ENCODE measurements around the gene LCN15.
"Not testable (repeated sequence)": the region's sequence is repeated elsewhere in the genome, so short reads cannot be mapped to it uniquely, and the experiment has no call there.

The LCN15 gene

DNA sequence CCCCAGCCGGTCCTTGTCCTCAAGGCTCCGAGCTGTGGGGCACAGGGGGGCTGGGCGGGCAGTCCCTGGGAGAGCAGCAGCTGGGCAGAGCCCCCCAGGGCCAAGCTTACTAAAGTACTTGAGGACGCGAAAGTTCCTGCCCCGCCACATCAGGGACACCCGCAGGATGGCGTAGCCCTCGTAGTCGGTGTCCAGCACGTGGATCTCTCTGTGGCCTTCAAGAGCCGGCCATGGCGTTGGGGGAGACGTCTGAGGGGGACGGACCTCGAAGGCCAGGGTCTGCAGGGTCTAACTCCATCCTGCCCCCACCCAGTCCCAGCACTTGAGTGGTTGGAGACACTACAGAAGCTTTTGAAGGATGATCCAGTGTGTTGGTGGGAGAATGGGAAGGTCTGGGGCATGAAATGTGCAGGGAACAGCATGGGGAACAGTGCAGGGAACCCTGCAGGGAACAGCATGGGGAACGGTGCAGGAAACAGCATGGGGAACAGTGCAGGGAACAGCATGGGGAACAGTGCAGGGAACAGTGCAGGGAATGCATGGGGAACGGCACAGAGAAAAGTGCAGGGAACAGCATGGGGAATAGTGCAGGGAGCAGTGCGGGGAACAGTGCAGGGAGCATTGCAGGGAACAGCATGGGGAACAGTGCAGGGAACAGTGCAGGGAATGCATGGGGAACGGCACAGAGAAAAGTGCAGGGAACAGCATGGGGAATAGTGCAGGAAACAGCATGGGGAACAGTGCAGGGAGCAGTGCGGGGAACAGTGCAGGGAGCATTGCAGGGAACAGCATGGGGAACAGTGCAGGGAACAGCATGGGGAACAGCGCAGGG, 8.8 kb downstream of the LCN15 start:
- DNase-seq (ENCODE audit: low read depth in 2 of 2), result not testable (repeated sequence)

DNA sequence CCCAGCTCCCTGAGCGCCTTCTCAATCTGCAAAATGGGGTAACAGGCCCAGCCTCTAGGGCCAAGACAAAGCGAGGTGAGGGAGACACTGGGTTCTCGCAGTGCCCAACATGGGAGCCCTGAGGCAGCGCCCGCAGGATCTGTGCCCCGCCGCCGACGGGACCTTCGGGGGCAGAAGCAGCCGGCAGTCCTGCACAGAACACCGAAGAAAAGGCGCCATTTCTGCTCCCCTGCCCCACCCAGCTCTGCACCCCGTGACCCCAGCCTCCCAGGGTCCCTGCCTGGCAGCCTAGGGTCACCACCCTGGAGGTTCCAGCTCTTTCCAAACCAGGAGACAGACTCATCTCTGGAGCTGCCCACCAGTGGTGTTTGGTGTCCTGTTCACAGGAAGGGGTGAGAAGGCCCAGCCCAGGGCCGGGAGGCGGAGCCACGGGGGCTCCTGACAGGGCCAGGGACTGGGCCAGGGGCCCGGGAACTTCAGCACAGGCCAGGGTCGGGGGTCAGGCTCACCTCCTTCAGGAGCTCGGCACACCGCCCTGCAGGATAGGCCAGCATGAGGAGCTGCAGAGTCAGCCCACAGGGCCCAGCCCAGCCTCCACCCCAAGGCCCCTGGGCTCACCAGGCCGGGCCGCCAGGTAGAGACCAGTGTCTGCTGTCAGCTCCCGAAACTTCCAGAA, 9.6 kb downstream of the LCN15 start:
- no peak for DNase-seq (ENCODE audit: low read depth in 2 of 2)

DNA sequence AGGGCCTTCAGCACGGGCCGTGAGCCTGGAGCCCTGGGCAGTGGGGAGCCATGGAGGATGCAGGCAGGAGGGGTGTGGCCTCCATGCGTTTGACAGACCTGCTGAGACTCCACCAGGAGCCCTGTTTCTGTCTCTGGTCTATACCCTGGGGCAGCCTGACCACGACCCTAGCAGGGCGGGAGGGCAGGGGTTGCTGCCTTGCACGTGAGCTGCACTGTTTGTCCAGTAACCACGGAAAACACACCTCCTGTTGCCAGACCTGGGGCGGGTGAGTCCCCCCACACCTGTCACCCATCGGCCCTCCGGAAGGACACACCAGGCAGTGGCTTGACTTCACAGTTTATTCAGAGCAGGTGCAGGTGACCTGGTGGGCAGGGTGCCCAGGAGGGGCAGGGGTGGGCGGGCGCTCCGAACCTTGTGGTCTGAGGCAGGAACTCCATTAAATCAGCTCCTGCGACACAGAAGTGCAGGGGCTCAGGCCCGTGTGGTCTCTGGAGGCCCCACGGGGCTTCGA, 10.2 kb downstream of the LCN15 start:
- no peak for DNase-seq (ENCODE audit: low read depth in 2 of 2)

DNA sequence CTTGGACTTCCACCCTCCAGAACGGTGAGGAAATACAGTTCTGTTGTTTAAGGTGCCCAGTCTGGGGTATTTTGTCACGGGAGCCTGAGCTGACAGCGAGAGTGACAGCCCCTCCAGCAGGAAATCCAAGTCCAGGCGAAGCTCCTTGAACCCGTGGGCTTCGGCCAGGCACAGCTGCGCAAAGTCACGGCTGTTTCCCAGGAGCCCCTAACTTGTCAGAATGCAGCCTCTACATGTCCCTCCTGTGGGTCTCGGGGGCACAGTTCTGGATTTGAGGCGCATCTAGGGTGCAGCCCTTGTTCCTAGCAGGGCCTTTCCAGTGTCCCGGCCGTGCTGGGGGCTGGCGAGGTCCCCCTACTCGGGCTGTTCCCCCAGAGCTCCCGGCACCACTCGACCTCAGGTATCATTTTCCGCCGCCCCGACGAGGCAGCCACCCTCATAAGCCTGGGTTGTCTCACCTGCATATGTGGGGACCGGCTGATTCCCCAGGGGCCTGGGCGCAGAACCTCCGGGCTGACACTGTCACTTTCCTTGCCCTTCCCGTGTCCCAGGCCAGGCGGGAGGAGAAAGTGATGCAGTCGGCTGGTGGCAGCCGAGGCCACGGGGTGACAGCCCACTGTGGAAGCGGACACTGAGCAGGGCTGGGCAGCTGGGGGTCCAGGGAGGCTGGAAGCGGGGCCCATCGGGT, 10.8 kb downstream of the LCN15 start:
- no peak for DNase-seq (ENCODE audit: low read depth in 2 of 2)

DNA sequence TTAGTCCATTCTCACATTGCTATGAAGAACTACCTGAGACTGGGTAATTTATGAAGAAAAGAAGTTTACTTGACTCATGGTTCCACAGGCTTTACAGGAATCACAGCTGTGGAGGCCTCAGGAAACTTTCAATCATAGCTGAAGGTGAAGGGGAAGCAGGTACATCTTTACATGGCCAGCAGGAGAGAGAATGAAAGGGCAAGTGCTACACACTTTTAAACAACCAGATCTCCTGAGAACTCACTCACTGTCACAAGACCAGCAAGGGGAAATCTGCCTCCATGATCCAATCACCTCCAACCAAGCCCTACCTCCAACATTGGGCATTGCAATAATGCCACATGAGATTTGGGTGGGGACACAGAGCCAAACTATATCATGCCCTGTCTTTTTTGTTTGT, 12.5 kb downstream of the LCN15 start:
- DNase-seq (ENCODE audit: low read depth in 2 of 2), result no peak

DNA sequence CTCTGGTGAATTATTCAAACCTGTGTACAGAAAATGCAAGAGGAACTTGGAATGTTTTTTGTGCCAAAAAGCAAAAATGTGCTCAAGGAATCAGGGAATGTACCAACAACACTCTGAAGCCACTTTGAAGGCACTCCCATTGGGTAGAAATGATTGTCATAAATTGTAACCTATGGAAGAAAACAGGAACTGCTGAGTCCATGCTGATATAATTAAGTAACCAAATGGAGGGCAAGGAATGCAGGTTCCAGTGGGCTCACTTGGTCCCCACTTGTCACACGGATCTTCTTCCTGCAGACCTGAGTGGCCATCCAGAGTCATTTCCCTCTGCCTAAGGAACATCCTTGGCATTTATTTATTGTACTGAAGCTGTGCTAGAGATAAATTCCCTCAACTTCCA, 13.1 kb downstream of the LCN15 start:
- DNase-seq (ENCODE audit: low read depth in 2 of 2), result no peak

DNA sequence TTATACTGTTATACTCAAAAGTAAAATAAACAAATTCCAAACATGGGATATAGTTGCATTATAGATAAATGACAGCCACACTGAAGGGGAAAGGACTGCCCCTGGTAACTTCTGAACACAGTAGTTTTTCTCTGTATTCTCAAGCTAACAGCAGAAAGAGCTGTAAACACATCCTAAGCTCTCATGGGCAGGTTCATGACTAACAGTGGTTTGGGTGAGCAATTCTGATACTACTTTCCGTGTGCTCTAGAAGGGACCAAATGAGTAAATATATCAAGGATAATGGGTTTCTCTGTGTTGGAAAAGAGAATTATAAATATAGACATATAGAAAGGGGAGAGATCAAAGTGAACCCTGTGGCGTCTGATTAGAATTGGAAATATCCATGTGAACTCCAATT, 13.8 kb downstream of the LCN15 start:
- DNase-seq (ENCODE audit: low read depth in 2 of 2), result no peak

DNA sequence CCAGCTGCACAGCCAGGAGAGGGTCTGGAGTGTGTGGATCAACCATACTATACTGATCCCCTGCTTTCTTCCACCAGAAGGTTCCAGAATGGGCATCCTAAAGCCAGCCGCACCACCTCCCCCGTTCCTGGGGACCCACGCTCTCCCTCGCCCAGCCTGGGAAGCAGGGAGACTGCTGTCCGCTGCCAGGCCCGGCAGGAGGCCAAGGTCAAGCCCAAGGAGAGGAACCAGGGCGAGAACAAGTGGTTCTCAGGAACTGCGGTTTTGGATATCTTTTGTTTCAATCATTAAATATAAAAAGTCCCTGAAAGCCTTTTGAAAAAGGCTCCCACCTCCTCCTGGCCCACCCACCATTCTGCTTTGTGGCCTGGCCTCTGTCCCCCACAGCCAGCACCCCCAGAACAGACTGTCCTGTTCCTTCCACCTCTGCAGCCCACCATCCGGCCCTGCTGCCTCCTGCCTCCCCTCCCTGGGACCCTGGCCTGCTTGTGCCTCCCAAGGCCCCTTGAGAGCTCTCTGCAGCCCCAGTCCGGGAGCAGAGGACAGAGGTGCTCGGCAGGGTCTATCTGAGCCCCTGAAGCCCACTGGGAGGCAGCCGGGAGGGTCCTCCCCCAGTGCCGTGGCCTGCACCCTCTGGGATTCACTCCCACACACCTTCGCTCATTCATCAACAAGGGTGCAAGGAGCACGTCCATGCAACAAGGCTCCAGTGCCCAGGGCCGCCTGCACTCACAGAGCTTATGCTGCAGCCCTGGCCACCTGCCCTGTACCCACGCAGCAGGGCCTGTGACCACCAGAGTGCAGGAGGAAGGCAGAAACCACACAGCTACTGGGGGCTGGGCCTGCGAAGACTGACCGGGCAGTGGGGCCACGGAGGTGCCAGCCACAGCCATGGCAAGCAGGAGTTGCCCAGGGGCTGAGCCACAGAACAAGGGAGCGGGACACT, 15.4 kb downstream of the LCN15 start:
- no peak for DNase-seq (ENCODE audit: low read depth in 2 of 2)

DNA sequence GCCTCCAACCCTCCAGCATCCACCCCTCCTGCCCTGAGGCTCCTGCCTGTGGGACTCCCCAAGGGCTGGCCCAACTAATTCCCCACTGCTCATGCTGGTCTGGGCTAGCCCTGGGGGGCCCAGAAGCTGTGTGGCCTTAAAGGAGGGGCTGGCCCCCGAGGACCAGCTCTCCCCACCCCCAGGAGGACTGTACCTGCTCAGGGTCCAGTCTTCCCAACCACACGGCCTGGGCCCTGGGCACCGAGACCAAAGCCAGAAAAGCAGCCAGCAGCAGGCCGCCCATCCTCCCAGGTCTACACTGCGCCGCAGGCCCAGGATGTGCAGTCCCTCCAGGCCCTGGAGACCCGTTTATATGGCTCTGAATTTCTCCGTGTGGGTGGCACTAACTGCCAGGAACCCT, 16.1 kb downstream of the LCN15 start, which contains the start of gene LCN6:
Gene LCN6 (minus strand): TSS at position 325 of the 400 bp plus-strand sequence. CDS start 42 bp downstream, at position 283.
- no peak for DNase-seq (ENCODE audit: low read depth in 2 of 2)

DNA sequence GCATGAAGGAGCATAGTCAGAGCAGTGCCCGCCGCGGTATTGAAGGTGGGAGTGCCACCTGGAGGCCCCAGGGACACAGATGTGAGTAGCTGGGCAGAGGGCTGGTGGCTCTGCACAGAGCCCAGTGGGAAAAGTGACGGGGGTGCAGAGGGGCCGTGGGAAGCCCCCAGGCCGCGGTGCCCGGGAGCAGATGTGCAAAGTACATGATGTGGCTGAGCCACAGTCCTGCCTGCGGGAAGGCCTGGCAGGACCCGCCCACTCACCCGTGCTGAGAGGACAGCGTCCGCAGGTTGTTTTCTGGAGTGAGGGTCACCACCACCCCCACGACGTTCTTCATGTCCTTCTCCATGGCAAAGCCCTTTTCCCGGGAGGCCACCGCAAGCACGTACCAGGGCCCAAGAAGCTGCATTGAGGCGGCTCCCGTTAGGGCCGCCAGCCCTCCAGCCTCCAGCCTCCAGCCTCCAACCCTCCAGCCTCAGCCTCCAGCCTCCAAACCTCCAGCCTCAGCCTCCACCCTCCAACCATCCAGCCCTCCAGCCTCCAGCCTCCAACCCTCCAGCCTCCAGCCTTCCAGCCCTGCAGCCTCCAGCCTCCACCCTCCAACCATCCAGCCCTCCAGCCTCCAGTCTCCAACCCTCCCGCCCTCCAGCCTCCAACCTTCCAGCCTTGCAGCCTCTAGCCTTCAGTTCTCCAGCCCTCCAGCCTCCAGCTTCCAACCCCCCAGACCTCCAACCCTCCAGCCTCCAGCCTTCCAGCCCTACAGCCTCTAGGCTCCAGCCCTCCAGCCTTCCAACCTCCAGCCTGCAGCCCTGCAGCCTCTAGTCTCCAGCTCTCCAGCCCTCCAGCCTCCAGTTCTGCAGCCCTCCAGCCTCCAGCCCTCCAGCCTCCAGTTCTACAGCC, 16.9 kb downstream of the LCN15 start:
- no peak for DNase-seq (ENCODE audit: low read depth in 2 of 2)

DNA sequence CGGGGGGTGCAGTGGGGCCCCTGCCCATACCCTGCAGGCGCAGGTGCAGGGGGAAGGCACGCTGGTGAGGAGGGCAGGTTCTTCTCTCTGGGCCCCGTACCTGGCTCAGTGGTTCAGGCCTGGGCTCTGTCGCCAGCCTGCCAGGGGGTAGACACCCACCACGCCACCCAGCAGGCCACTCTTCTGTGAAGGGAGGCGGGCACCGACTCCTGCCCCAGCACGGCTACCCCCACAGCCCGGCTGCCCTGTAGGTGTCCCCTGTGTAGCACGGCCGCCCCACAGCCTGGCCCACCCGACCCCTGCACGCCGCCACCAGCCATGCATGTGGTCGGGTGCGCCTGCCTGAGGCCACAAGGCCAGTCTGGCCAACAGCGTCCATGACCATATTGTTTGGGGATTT, 17.7 kb downstream of the LCN15 start:
- DNase-seq (ENCODE audit: low read depth in 2 of 2), result no peak

DNA sequence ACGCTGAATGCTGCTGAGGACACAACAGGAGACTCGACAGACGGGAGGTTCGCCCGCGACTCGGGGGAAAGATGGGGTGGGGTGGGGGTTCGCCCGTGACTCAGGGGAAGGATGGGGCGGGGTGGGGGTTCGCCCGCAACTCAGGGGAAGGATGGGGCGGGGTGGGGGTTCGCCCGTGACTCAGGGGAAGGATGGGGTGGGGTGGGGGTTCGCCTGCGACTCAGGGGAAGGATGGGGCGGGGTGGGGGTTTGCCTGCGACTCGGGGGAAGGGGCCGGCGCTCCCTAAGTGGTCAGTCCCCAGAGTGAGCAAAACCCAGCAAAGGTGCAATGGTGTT, 18.2 kb downstream of the LCN15 start:
- DNase-seq (ENCODE audit: low read depth in 2 of 2), result no peak

DNA sequence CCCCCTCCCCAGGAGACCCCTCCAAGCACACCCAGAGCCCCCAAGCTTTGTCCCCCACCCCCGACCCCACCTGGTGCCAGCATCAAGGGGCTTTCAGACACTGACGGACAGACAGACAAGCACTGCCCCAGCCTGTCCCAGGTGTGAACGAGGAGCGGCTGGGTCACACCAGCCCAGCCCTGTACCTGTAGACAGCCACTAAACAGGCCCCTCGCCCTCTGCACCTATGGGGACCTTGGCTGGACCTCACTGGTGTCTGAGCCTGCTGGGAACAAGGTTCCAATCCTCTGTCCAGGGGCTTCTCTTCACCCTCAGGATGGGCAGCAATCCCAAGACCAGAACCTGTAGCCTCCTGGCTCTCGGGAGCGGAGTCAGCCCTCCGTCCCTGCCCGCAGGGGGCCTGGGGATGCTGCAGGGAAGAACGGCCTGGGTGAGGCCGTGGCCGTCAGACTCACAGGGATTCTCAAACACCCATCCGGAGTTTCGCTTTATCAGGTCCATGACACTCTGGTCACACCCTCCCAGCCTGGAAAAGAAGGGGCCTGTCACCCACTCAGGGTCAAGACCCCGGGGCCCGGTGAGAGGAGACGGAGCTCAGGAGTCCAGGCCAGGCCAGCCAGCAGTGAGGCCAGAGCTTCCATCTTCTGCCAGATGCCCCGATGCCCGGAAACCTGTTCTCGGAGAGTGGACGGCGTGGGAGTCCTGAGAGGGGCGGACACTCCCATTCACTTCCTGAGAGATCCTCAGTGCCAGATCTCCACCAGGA, 18.7 kb downstream of the LCN15 start:
- no peak for DNase-seq (ENCODE audit: low read depth in 2 of 2)

DNA sequence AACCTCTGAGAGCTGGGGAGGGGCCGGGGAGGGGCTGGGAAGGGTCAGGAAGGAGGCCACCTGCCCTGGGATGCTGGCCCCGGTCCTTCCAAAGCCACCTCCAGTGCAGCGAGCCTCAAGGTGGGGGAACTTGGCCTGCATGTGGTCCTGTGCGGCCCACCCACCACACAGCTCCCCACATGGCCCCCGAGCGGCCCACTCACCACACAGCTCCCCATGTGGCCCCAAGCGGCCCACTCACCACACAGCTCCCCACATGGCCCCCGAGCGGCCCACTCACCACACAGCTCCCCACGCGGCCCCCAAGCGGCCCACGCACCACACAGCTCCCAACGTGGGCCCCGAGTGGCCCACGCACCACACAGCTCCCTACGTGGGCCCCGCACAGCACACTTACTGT, 19.5 kb downstream of the LCN15 start:
- no peak for DNase-seq (ENCODE audit: low read depth in 2 of 2)

DNA sequence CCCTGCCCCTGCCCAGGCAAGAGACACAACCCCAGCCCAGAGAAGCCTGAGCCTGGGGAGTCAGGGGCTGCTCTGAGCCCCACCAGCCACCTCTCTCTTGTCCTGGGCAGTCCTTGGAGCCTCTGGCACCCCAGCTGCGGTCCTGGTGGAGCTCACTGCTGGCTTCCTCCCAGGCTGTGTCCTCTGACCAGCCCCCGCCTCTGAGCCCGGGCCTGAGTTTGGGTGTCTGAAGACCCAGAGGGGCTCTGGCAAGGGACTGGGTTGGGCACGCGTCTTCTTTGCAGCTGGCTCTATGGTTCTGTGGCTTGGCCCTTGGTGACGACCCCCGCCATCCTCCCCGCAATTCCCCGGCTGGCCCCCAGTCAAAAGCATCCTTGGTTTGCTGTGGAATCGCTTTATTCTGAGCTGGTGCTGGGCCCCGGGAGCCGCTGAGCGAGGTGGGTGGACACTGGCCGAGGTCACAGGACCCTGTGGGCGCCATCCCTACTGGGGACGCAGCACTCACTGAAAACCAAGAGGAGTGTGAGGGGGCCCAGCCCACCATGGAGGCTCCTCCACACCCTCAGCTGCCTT, 20.6 kb downstream of the LCN15 start:
- DNase-seq (ENCODE audit: low read depth in 2 of 2), result no peak

DNA sequence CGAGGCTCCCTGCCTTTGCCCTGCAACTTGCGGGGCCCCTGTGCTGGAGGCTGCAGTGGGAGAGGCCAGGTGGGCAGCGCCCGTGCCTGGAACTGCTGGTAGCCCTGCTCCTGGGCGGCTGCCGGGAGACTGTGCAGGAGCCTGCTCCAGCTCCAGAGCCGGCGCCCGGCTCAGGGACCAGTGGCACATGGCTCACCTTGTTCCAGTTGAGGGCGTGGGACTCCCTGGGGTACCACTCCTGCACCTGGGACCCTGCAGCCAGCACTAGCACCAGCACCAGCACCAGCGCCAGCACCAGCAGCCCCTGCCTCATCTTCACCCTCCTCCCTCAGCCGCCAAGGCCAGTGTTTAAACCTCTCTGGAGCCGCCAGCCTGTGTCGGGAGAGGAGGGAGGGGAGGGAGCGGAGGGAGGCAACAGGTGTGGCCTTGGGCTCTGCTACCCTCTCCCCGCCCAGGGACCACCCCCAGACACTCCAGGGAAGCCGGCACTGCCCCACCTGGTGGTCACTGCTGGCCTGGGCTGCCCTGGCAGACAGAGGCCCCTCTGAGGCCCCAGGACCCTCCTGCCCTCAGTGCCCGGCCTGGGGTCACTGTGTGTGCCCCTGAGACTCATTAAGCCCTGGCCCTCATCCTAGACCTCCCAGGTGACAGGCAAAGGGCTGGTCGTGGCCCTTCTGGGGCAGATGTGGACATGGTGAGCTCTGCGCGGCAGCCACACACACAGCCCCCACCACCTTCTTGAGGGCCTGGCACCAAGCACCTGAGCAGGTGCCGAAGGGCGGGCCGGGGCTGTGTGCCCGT, 21.5 kb downstream of the LCN15 start, which contains the start of gene LCN10:
Gene LCN10 (minus strand): TSS at position 350 of the 801 bp plus-strand sequence. CDS start 37 bp downstream, at position 313.
- no peak for DNase-seq (ENCODE audit: low read depth in 2 of 2)

DNA sequence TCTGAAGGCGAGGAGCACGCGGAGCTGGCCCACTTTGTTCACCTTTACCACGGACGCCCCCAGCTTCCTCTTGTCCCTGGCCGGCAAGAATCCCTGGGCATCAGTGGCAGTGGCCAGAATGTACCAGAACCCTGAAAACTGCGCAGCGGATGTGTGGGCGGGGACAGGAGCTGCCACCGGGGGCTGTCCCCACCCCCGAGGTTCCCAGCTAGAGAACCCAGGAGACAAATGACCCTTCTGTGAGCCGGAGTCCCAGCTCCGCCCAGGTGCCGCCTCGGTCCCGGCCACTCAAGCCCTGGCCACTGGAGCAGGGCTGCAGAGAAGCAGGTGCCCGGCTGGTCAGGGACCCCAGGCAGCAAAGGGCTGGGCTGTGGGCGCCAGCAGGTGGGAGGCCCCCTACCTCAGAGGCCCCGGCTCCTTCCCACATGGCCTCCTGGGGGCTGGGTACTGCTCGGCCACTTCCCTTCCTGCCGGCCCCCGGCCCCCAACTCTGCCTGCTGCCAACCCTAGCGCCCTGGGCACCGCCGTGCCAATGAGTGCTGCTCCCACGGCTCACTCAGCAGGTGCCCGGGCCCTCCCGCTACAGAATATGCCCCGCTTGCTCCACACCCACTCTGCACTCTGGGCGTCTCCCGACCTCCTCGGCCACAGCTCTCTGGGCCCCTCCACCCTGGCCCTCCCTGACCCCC, 22.3 kb downstream of the LCN15 start:
- no peak for DNase-seq (ENCODE audit: low read depth in 2 of 2)

Data from stimulated activated CD8-positive, alpha-beta memory T cell treated with anti-CD3 and anti-CD28 coated beads, Interleukin-15, amount 100 ng/mL, for 48 hours (primary cell).